H9 (cell line): ENCODE measurements around the gene PCYT1A. TPM values are rescaled to one million over a fixed set of nuclear protein-coding genes. Genes with fewer than 3 reads are reported as not detected.

Source experiments
- DNase-seq: peaks from one replicate; pipeline ENCODE4 v3.0.0-alpha.2; 2017
- H2AFZ ChIP-seq: one replicate; pipeline ENCODE4 v1.6.1; 2013; ENCODE audit warnings: mild to moderate bottlenecking, low read length, control low read depth, moderate library complexity
- H2AK5ac ChIP-seq: 2 replicates; pipeline ENCODE4 v1.6.1; 2013; ENCODE audit warnings: low read length, control low read depth, mixed read lengths; ENCODE audit not compliant: insufficient read length
- H2BK120ac ChIP-seq: one replicate; pipeline ENCODE4 v1.6.1; 2013; ENCODE audit warnings: low read depth, mild to moderate bottlenecking, low read length, control low read depth, inconsistent platforms; ENCODE audit not compliant: poor library complexity, severe bottlenecking
- H2BK12ac ChIP-seq: 2 replicates; pipeline ENCODE4 v1.6.1; 2013; ENCODE audit warnings: low read length, control low read depth, mixed read lengths, low read depth; ENCODE audit not compliant: insufficient read length
- H2BK15ac ChIP-seq: 2 replicates; pipeline ENCODE4 v1.6.1; 2013; ENCODE audit warnings: low read depth, low read length, control low read depth
- H2BK20ac ChIP-seq: one replicate; pipeline ENCODE4 v1.6.1; 2013; ENCODE audit warnings: low read depth, mild to moderate bottlenecking, low read length, control low read depth, inconsistent platforms; ENCODE audit not compliant: poor library complexity, severe bottlenecking
- H2BK5ac ChIP-seq: 2 replicates; pipeline ENCODE4 v1.6.1; 2013; ENCODE audit warnings: low read length, control low read depth, mixed read lengths; ENCODE audit not compliant: insufficient read length
- H3K14ac ChIP-seq: 2 replicates; pipeline ENCODE4 v1.6.1; 2013; ENCODE audit warnings: low read length, control low read depth; ENCODE audit not compliant: insufficient read depth
- H3K18ac ChIP-seq: 2 replicates; pipeline ENCODE4 v1.6.1; 2013; ENCODE audit warnings: low read depth, mild to moderate bottlenecking, mixed read lengths, low read length, control low read depth; ENCODE audit not compliant: insufficient read length
- H3K23ac ChIP-seq: 2 replicates; pipeline ENCODE4 v1.6.1; 2013; ENCODE audit warnings: low read length, control low read depth, mixed read lengths, low read depth; ENCODE audit not compliant: insufficient read length
- H3K23me2 ChIP-seq: 2 replicates; pipeline ENCODE4 v1.6.1; 2013; ENCODE audit warnings: low read depth, mild to moderate bottlenecking, mixed read lengths, low read length, control low read depth; ENCODE audit not compliant: insufficient read length, poor library complexity, severe bottlenecking
- H3K27ac ChIP-seq: 2 replicates; pipeline ENCODE4 v1.5.1; 2013; ENCODE audit warnings: low read length, control low read depth, mixed read lengths, low read depth; ENCODE audit not compliant: insufficient read length
- H3K27me3 ChIP-seq: 2 replicates; pipeline ENCODE4 v1.6.1; 2013; ENCODE audit warnings: low read length, control low read depth, inconsistent platforms; ENCODE audit not compliant: insufficient read depth
- H3K4ac ChIP-seq: 2 replicates; pipeline ENCODE4 v1.6.1; 2013; ENCODE audit warnings: low read depth, mild to moderate bottlenecking, control low read depth, inconsistent platforms, low read length, moderate library complexity
- H3K4me1 ChIP-seq: 2 replicates; pipeline ENCODE4 v1.6.1; 2013; ENCODE audit warnings: low read length, control low read depth, inconsistent platforms; ENCODE audit not compliant: insufficient read depth
- H3K4me2 ChIP-seq: 2 replicates; pipeline ENCODE4 v1.6.1; 2013; ENCODE audit warnings: low read length, control low read depth, mixed read lengths; ENCODE audit not compliant: insufficient read length, insufficient read depth
- H3K56ac ChIP-seq: 2 replicates; pipeline ENCODE4 v1.6.1; 2013; ENCODE audit warnings: low read depth, mild to moderate bottlenecking, mixed read lengths, low read length, control low read depth; ENCODE audit not compliant: insufficient read length
- H3K79me1 ChIP-seq: 2 replicates; pipeline ENCODE4 v1.6.1; 2013; ENCODE audit warnings: low read depth, mild to moderate bottlenecking, moderate library complexity, low read length, control low read depth, inconsistent platforms; ENCODE audit not compliant: insufficient read depth, poor library complexity, severe bottlenecking
- H3K79me2 ChIP-seq: 2 replicates; pipeline ENCODE4 v1.6.1; 2013; ENCODE audit warnings: low read length, control low read depth, inconsistent platforms; ENCODE audit not compliant: insufficient read depth
- H3K9ac ChIP-seq: 2 replicates; pipeline ENCODE4 v1.6.1; 2013; ENCODE audit warnings: low read length, control low read depth, mixed read lengths; ENCODE audit not compliant: insufficient read length; ENCODE audit errors: extremely low read depth
- H3K9me3 ChIP-seq: one replicate; pipeline ENCODE4 v1.6.1; 2013; ENCODE audit warnings: low read depth, low read length, inconsistent platforms; ENCODE audit not compliant: control insufficient read depth
- H3T11ph ChIP-seq: one replicate; pipeline ENCODE4 v1.6.1; 2013; ENCODE audit warnings: mild to moderate bottlenecking, low read length, control low read depth, inconsistent platforms
- H4K20me1 ChIP-seq: one replicate; pipeline ENCODE4 v1.6.1; 2013; ENCODE audit not compliant: control insufficient read depth, insufficient read length, insufficient read depth
- H4K5ac ChIP-seq: 2 replicates; pipeline ENCODE4 v1.6.1; 2013; ENCODE audit warnings: low read depth, mild to moderate bottlenecking, mixed read lengths, low read length, control low read depth; ENCODE audit not compliant: insufficient read length
- H4K8ac ChIP-seq: replicated peaks from 2 replicates; pipeline ENCODE4 v1.6.1; 2013; ENCODE audit warnings: low read length, control low read depth, mixed read lengths, low read depth; ENCODE audit not compliant: insufficient read length
- H4K91ac ChIP-seq: 2 replicates; pipeline ENCODE4 v1.6.1; 2013; ENCODE audit warnings: low read depth, mild to moderate bottlenecking, moderate library complexity, mixed read lengths, low read length, control low read depth; ENCODE audit not compliant: insufficient read length
- H3K27ac Mint-ChIP-seq, 3 experiments: 2 replicates in 2 of 3; 3 replicates in 1 of 3; pipeline ENCODE4 v1.8.0; 2020 to 2021; ENCODE audit warnings: mixed read lengths in 3 of 3, mild to moderate bottlenecking in 1 of 3, moderate library complexity in 1 of 3
- H3K27me3 Mint-ChIP-seq: 2 replicates; pipeline ENCODE4 v1.8.0; 2021; ENCODE audit warnings: low read depth, mild to moderate bottlenecking, moderate library complexity, mixed read lengths
- H3K36me3 Mint-ChIP-seq, 3 experiments: 2 replicates in 2 of 3; 3 replicates in 1 of 3; pipeline ENCODE4 v1.8.0; 2020 to 2021; ENCODE audit warnings: low read depth in 3 of 3, mixed read lengths in 3 of 3; ENCODE audit not compliant: insufficient read depth in 1 of 3
- H3K4me1 Mint-ChIP-seq, 2 experiments: 2 replicates each; pipeline ENCODE4 v1.8.0; 2020; ENCODE audit warnings: mixed read lengths in 2 of 2
- H3K4me3 Mint-ChIP-seq, 2 experiments: 2 replicates in 1 of 2; 3 replicates in 1 of 2; pipeline ENCODE4 v1.8.0; 2020 to 2021; ENCODE audit warnings: mild to moderate bottlenecking in 2 of 2, mixed read lengths in 2 of 2, moderate library complexity in 1 of 2
- H3K9me3 Mint-ChIP-seq, 2 experiments: 2 replicates in 1 of 2; 3 replicates in 1 of 2; pipeline ENCODE4 v1.8.0; 2020; ENCODE audit warnings: mild to moderate bottlenecking in 2 of 2, mixed read lengths in 2 of 2, moderate library complexity in 1 of 2
- CTCF ChIP-seq: fragments of 200-600 bp; sonication (generic); conservative IDR thresholded peaks from 3 replicates; pipeline ENCODE4 v1.8.0; 2021; ENCODE audit warnings: antibody characterized with exemption, mild to moderate bottlenecking
- WGBS: extraction: QIAGEN DNeasy Blood & Tissue Kit; methylation state at CpG from one replicate; pipeline ENCODE4 v1.1.7; 2013; ENCODE audit warnings: missing lambda C conversion rate, low lambda C conversion rate, mixed read lengths; ENCODE audit not compliant: insufficient read length; ENCODE audit errors: extremely low coverage; 5-methylcytosine and 5-hydroxymethylcytosine counted together
- total RNA-seq: library from RNA; stranded (reverse); gene quantifications from 2 replicates; pipeline ENCODE4 v1.2.1, GENCODE V29; 2021

PCYT1A gene
- total RNA-seq, 1 experiment from 2014 or later: 31.6 TPM

GRCh38 chr3:196194542-196194915 lies 93.0 kb downstream of the PCYT1A start:
- Histone ChIP-seq H2BK20ac (no peak overlapping the region), H3K9me3 (no peaks in the 10 kb centered on the region), H3K56ac (no peak overlapping the region), H2BK120ac (no peak overlapping the region), H3K4ac (no peak overlapping the region), H3K4me2 (no peak overlapping the region), H3K14ac (no peak overlapping the region), H2AK5ac (no peak overlapping the region), H3T11ph (no peak overlapping the region), H4K91ac (no peak overlapping the region), H3K79me1 (no peaks in the 10 kb centered on the region), H3K9ac (no peak overlapping the region), H3K18ac (no peak overlapping the region), H3K79me2 (no peaks in the 10 kb centered on the region), H4K20me1 (no peaks in the 10 kb centered on the region), H2BK15ac (no peak overlapping the region), H2BK12ac (no peak overlapping the region), H4K5ac (no peak overlapping the region), H3K23me2 (no peaks in the 10 kb centered on the region), H3K27ac (no peak overlapping the region), H2AFZ (no peak overlapping the region), H4K8ac (no peak overlapping the region), H3K27me3 (no peaks in the 10 kb centered on the region), H3K4me1 (no peaks in the 10 kb centered on the region), H2BK5ac (no peak overlapping the region), H3K23ac (no peak overlapping the region)
- no peak for DNase-seq
- no peak overlapping the region for H3K4me3 Mint-ChIP-seq
- no CpG with 5 or more reads among the region's 5 CpGs for WGBS
- no peaks in the 10 kb centered on the region for H3K36me3 Mint-ChIP-seq
- no peak overlapping the region; a peak in 1 of 7 replicates for H3K27ac Mint-ChIP-seq
- peaks cover 5 to 14% of the 10 kb centered on the region in 2 experiments; a peak in 3 of 4 replicates for H3K4me1 Mint-ChIP-seq
- H3K9me3 Mint-ChIP-seq: no peaks in the 10 kb centered on the region
- no peak for TF ChIP-seq CTCF
- H3K27me3 Mint-ChIP-seq: no peaks in the 10 kb centered on the region; the same call in 1 of the 2 replicates
